ENCODE data around the gene PACSIN1. TPM values are rescaled to one million over a fixed set of nuclear protein-coding genes. Genes with fewer than 3 reads are reported as not detected.

Gene PACSIN1
- total and polyA plus RNA-seq, 4 donors, result 0.03 to 0.17 (median 0.15) TPM

- peaks cover 8 to 52% (median 37%) of the 10 kb centered on the region in 4 donors for H3K36me3 ChIP-seq (ENCODE audit: control insufficient read depth in 4 of 4, insufficient read depth in 3 of 4, low read depth in 1 of 4, low read length in 3 of 4)
- DNase-seq (ENCODE audit: low spot score), result no peak
These were observed 42.6 kb upstream of the PACSIN1 start for GRCh38 chr6:34423254-34423653.

More at GRCh38 chr6:34423254-34423653, 42.6 kb upstream of the PACSIN1 start:
- peak overlapping the region in 1 of 2 donors; percentile 5 for H3K9ac ChIP-seq (ENCODE audit: low read depth in 1 of 2, low read length in 2 of 2)
- no peaks in the 10 kb centered on the region for H3K9me3 ChIP-seq (ENCODE audit: control insufficient read depth in 4 of 4, low read length in 3 of 4)
- TF ChIP-seq RAD21 (IDR thresholded peaks at IDR 0.05), result no peak
- TF ChIP-seq YY1 (IDR thresholded peaks at IDR 0.05), result no peak
- no peak for TF ChIP-seq TAF1 (conservative IDR thresholded peaks at IDR 0.05)
- TF ChIP-seq REST (IDR thresholded peaks at IDR 0.05), result no peak
- TF ChIP-seq FOXA1 (IDR thresholded peaks at IDR 0.05), result no peak
- TF ChIP-seq SP1 (IDR thresholded peaks at IDR 0.05), result no peak
- no peak for TF ChIP-seq HNF4A (conservative IDR thresholded peaks at IDR 0.05)
- no peak for TF ChIP-seq CTCF (IDR thresholded peaks at IDR 0.05; ENCODE audit: low read depth, low read length, missing input control)
- TF ChIP-seq JUND (IDR thresholded peaks at IDR 0.05), result no peak
- TF ChIP-seq RXRA (IDR thresholded peaks at IDR 0.05), result no peak
- TF ChIP-seq EGR1 (IDR thresholded peaks at IDR 0.05; ENCODE audit: low read depth in 2 of 2), result no peak
- TF ChIP-seq, protein P1, sequence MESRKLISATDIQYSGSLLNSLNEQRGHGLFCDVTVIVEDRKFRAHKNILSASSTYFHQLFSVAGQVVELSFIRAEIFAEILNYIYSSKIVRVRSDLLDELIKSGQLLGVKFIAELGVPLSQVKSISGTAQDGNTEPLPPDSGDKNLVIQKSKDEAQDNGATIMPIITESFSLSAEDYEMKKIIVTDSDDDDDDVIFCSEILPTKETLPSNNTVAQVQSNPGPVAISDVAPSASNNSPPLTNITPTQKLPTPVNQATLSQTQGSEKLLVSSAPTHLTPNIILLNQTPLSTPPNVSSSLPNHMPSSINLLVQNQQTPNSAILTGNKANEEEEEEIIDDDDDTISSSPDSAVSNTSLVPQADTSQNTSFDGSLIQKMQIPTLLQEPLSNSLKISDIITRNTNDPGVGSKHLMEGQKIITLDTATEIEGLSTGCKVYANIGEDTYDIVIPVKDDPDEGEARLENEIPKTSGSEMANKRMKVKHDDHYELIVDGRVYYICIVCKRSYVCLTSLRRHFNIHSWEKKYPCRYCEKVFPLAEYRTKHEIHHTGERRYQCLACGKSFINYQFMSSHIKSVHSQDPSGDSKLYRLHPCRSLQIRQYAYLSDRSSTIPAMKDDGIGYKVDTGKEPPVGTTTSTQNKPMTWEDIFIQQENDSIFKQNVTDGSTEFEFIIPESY (IDR thresholded peaks at IDR 0.05), result no peak
- TF ChIP-seq FOXA2 (IDR thresholded peaks at IDR 0.05), result no peak
- TF ChIP-seq, protein P2, sequence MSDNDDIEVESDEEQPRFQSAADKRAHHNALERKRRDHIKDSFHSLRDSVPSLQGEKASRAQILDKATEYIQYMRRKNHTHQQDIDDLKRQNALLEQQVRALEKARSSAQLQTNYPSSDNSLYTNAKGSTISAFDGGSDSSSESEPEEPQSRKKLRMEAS (IDR thresholded peaks at IDR 0.05), result no peak
- H3K4me1 ChIP-seq (ENCODE audit: control insufficient read depth in 4 of 4, insufficient read depth in 4 of 4, low read length in 3 of 4), result peaks cover 0 to 15% (median 3%) of the 10 kb centered on the region in 4 donors
- no peak overlapping the region for H3K4me3 ChIP-seq (ENCODE audit: low read depth in 1 of 3, low read length in 3 of 3)
- WGBS, result 96% methylated on average over 5 of the region's 5 CpGs
- H3K27ac ChIP-seq (ENCODE audit: low read depth in 1 of 2, low read length in 2 of 2), result no peak overlapping the region
- H3K27me3 ChIP-seq (ENCODE audit: control insufficient read depth in 4 of 4, insufficient read depth in 4 of 4, low read length in 3 of 4), result no peaks in the 10 kb centered on the region
